HL-60/S4 treated with phorbol 12-myristate 13-acetate at 8.2 ng/mL for 4 days and 3 days (cell line): ENCODE measurements around the gene SPTBN1.

Experiments
- in situ Hi-C: fragments of 300-500 bp; cut with MboI; formaldehyde crosslinking; loops from 2 replicates; pipeline ENCODE4 v1.15.0; 2022; ENCODE audit warnings: low sequenced_read_pairs

Gene SPTBN1

GRCh38 chr2:54585136-54585733 is 129.1 kb downstream of the SPTBN1 start:
- in situ Hi-C loops: no loop called here

- in situ Hi-C loops: no loop called here
Observed at GRCh38 chr2:54586062-54586461, 129.9 kb downstream of the SPTBN1 start.

GRCh38 chr2:54586494-54586893 is 130.4 kb downstream of the SPTBN1 start:
- in situ Hi-C loops: no loop called here

- in situ Hi-C loops: no loop called here
Observed at GRCh38 chr2:54587171-54588016, 131.3 kb downstream of the SPTBN1 start.

- in situ Hi-C loops: no loop called here
Observed at GRCh38 chr2:54588244-54588899, 132.2 kb downstream of the SPTBN1 start.

GRCh38 chr2:54589038-54589339 is 132.9 kb downstream of the SPTBN1 start:
- in situ Hi-C loops: no loop called here

- in situ Hi-C loops: no loop called here
Observed at GRCh38 chr2:54589340-54590215, 133.5 kb downstream of the SPTBN1 start.

- in situ Hi-C loops: no loop called here
Observed at GRCh38 chr2:54590216-54591120, 134.3 kb downstream of the SPTBN1 start.

- in situ Hi-C loops: no loop called here
Observed at GRCh38 chr2:54591551-54591950, 135.4 kb downstream of the SPTBN1 start.

GRCh38 chr2:54593249-54593648 is 137.1 kb downstream of the SPTBN1 start:
- in situ Hi-C loops: no loop called here

GRCh38 chr2:54594048-54594447 is 137.9 kb downstream of the SPTBN1 start:
- in situ Hi-C loops: no loop called here

GRCh38 chr2:54595161-54595803 is 139.2 kb downstream of the SPTBN1 start:
- in situ Hi-C loops: no loop called here

GRCh38 chr2:54595999-54596902 is 140.1 kb downstream of the SPTBN1 start:
- in situ Hi-C loops: no loop called here

GRCh38 chr2:54597153-54597848 is 141.2 kb downstream of the SPTBN1 start:
- in situ Hi-C loops: no loop called here

- in situ Hi-C loops: no loop called here
Observed at GRCh38 chr2:54598347-54599325, 142.5 kb downstream of the SPTBN1 start.

- in situ Hi-C loops: no loop called here
Observed at GRCh38 chr2:54599326-54599710, 143.2 kb downstream of the SPTBN1 start.

GRCh38 chr2:54599914-54600313 is 143.8 kb downstream of the SPTBN1 start:
- in situ Hi-C loops: no loop called here
